Renal pelvis (tissue), 4 donors: ENCODE data around the gene STEAP1B. TPM values are rescaled to one million over a fixed set of nuclear protein-coding genes. Genes with fewer than 3 reads are reported as not detected.
"Not testable (repeated sequence)": the region's sequence is repeated elsewhere in the genome, so short reads cannot be mapped to it uniquely, and the experiment has no call there.

Source experiments
- DNase-seq: peaks from one replicate; pipeline ENCODE4 v3.0.0-alpha.2; 2013
- polyA plus RNA-seq, 3 donors: library from polyadenylated mRNA; unstranded; fragments of 120-200 nt; gene quantifications; one replicate each; pipeline ENCODE4 v1.2.1, GENCODE V29; 2013; ENCODE audit not compliant: insufficient read length in 3 of 3

STEAP1B gene
- polyA plus RNA-seq, 3 donors = 1.2 to 1.3 (median 1.2) TPM

- no peak for DNase-seq
Measured at GRCh38 chr7:22457471-22457870, 42.5 kb downstream of the STEAP1B start.

GRCh38 chr7:22454446-22454845, 45.5 kb downstream of the STEAP1B start:
- no peak for DNase-seq

GRCh38 chr7:22452960-22453558, 46.9 kb downstream of the STEAP1B start:
- DNase-seq = no peak

- DNase-seq = peak; percentile 65
Measured at GRCh38 chr7:22452142-22452959, 47.6 kb downstream of the STEAP1B start.

- not testable (repeated sequence) for DNase-seq
Measured at GRCh38 chr7:22450013-22450412, 50.0 kb downstream of the STEAP1B start.

GRCh38 chr7:22447762-22448161, 52.2 kb downstream of the STEAP1B start:
- no peak for DNase-seq

- DNase-seq = no peak
Measured at GRCh38 chr7:22447008-22447407, 53.0 kb downstream of the STEAP1B start.

GRCh38 chr7:22445853-22446252, 54.1 kb downstream of the STEAP1B start:
- DNase-seq = no peak

- DNase-seq = peak; percentile 82
Measured at GRCh38 chr7:22445140-22445743, 54.7 kb downstream of the STEAP1B start.

- peak; percentile 75 for DNase-seq
Measured at GRCh38 chr7:22444181-22444971, 55.6 kb downstream of the STEAP1B start.

- no peak for DNase-seq
Measured at GRCh38 chr7:22443370-22444180, 56.4 kb downstream of the STEAP1B start.

- DNase-seq = no peak
Measured at GRCh38 chr7:22442882-22443369, 57.1 kb downstream of the STEAP1B start.

- DNase-seq = no peak
Measured at GRCh38 chr7:22442187-22442881, 57.7 kb downstream of the STEAP1B start.

- no peak for DNase-seq
Measured at GRCh38 chr7:22441157-22441556, 58.8 kb downstream of the STEAP1B start.

- DNase-seq = no peak
Measured at GRCh38 chr7:22438994-22439393, 61.0 kb downstream of the STEAP1B start.

- not testable (repeated sequence) for DNase-seq
Measured at GRCh38 chr7:22436552-22436951, 63.4 kb downstream of the STEAP1B start.

GRCh38 chr7:22435720-22436119, 64.3 kb downstream of the STEAP1B start:
- no peak for DNase-seq

GRCh38 chr7:22435105-22435504, 64.9 kb downstream of the STEAP1B start:
- no peak for DNase-seq

GRCh38 chr7:22433710-22434460, 66.1 kb downstream of the STEAP1B start:
- no peak for DNase-seq
